Hypothalamus (tissue), 51 donors: ENCODE results near the gene USF3.

Experiments
- DNase-seq, 51 donors: peaks; one replicate each; lab custom pipeline; 2025; lab: John Stamatoyannopoulos, UW

Gene USF3

GRCh38 chr3:113697500-113698090 is 1.2 kb upstream of the USF3 start:
- DNase-seq: peak in 3 of 51 donors; percentile 8 to 61 (median 48)

DNA sequence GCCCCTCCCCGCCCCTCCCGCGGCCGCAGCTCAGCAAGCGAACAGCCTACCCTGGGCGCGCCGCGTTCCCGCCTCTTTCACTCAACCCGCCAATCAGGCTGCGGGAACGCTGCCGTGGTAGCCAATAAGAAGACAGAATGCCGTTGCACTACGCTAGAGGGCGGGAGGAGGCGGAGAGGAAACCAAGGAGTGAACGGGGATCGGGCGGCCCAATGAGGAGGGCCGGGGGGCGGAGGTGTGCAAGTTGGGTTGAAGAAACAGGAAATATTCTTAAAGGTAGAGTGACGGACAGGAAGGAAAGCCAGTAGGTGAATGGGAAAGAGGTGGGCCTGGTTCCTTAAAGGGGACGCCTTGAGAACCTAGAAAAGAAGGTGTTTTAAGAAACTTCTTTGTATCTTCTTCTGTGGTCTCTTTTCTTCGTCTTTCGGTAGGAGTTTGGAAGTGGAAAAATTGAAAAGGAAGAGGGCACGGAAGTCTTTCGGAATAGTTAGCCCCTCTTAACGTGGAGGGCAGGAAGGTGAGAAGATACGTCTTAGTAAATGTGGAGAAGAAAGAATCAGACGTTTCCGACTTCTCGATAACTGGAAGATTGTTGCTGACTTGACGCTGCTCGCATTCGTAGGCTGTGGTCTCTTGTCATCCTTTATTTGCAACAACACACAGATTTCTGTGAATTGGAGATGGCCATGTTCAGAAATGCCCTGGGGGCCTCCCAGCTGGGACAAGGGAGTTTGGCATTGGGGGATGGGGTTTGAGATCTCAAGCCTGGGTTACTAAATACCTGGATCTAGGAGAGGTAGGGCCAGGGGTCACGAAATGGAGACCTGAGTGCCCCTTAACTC is 437 bp upstream of the USF3 start:
- DNase-seq: peak; percentile 67 to 100 (median 98)

GRCh38 chr3:113695431-113695785 is 1.0 kb downstream of the USF3 start:
- no peak for DNase-seq

GRCh38 chr3:113690482-113690881 is 6.0 kb downstream of the USF3 start:
- no peak for DNase-seq

DNA sequence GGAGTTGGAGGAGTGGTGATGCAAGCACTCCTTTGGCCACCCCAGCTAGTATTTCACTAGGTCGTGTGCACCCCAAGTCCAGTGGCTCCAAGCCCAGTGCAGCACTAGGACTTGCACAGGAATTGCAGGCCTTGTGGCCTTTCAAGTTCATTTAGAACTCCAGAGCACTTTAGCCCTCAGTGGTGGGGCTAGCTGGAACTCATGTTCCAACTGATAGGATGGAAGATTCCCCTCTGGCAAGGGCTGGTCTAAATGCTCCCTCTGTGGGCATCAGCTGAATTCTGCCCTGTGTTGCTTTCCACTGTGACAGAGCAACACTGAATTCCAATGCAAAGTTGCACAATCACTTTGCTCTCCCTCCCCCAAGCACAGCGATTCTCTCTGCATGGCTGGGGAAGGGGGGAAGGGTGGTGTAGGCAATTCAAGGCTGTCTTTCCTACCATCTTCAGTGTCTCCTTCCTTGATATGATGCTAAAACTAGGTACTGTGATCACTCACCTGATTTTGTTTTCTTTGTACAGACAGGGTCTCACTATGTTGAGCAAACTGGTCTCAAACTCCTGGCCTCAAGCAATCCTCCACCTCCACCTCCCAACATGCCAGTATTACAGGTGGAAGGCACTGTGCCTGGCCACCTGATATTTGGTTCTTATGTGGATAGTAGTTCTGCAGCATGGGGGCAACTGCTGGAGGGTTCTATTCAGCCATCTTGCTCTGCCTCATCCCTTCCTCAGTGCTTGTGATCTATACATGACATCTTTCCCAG is 10.3 kb downstream of the USF3 start:
- DNase-seq: no peak

DNA sequence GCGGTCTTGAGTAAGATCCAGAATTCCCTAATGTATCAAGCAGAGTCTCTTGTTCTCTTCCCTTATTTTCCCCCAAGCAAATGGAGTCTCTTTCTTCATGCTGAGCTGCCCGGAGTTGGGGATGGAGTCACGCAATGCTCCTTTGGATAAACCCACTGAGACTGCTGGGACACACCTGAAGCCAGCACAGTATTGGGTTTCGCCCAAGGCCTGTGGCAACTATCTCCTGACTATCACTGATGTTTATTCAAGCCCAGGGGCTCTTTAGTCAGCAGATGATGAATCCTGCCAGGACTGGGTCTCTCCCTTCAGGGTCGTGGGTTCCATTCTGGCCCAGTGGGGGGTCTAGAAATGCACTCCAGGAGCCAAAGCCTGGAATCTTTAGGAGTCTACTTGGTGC is 11.3 kb downstream of the USF3 start:
- no peak for DNase-seq

- DNase-seq: no peak
Measured at GRCh38 chr3:113684271-113684819, 12.1 kb downstream of the USF3 start.

- DNase-seq: no peak
Measured at GRCh38 chr3:113678773-113679172, 17.7 kb downstream of the USF3 start.

- DNase-seq: no peak
Measured at GRCh38 chr3:113677737-113678136, 18.7 kb downstream of the USF3 start.

- DNase-seq: no peak
Measured at GRCh38 chr3:113676261-113676660, 20.2 kb downstream of the USF3 start.

DNA sequence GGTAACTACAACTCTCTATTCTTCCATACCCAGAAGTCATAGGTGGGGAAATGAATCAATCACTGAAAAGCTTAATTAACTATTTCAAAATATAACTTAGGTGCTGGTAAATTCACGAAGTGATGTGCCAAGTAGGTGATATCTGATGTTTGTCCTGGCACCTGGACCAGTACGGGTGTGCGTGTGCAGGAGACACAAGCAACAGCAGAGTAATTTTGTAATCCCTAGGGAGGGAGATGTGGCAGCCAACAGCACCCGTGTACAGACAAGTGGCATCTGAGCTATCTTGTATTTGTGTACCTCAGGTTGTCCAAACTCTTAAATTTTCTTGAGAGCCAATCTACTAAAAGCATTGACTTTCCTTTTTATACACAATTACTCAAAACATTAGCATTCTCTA is 22.8 kb downstream of the USF3 start:
- no peak for DNase-seq

DNA sequence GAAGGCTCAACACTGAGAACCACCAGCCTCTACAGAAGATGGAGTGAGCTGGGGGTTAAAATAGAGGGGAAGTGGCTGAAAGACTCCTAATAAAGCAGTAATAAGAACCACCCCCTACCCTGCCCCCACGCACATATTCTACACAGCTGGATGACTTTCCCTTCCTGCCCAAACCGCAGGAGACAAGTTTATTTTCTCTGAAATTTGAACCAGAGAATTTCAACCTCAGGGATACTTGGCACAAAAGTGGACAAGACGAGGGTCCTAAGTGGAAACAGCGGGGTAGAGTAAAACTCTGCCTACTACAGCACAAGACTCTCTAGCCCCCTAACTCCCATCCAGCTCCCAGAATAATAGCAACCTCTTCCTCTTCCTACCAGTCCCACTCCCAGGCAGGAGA is 28.4 kb downstream of the USF3 start:
- no peak for DNase-seq

DNA sequence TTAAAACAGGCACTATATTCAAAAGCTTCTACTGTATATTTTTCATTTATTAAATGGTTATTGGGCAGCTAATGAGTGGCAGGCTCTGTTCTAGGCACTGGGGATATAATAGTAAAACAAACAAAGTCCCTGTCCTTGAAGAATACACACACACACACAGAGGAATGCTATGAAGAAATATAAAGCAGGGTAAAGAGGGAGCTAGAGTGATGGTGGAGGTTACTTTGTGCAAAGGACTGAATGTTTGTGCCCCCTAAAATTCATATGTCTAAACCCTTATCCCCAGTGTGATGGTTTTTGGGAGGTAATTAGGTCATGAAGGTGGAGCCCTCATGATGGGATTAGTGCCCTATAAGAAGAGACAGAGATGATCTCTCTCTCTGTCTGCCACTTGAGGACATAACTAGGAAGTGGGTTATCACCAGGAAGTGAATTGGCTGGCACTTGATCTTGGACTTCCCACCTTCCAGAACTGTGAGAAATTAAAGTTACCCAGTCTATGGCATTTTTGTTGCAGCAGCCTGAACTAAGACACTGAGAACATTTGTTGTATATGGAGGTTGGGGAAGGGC is 31.8 kb downstream of the USF3 start:
- no peak for DNase-seq

DNA sequence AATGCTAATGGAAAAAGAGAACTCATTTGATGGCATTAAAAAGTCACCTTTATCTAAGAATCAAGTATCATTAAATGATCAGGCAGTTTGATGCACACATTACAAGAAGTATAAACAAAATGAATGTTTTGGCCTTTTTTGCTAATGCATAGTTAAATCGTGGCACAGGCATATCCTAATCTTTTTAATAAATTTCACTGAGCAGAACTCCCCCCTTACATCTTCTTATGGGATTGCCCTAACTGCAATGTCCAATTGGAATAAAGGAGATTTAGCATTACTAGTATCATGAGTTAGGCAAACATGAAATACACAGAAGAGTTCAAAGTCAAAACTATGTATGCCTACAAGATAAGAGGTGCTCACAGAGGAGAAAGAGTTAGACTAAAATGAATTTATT is 32.7 kb downstream of the USF3 start:
- no peak for DNase-seq

- no peak for DNase-seq
Measured at GRCh38 chr3:113663324-113663750, 33.1 kb downstream of the USF3 start.

GRCh38 chr3:113662824-113663223 is 33.6 kb downstream of the USF3 start:
- no peak for DNase-seq

DNA sequence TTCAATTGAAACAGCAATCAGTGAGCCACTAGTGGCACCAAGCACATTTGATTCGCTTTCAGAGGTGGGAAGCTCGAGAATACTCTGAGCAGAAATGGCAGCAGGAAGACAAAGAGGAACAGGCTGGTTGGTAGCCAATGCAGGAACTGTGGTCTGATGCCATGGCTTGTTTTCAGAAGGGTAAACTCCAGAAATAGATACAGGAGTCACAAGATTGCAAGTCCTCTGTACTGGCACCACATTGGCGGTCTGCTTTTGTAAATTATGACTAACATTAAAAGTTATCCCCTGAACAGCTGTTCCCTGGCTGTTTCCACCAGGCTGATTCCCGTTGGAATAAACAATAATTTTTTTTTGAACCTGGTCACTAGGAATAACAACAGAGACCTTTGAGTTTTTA is 35.5 kb downstream of the USF3 start:
- DNase-seq: peak in 1 of 51 donors; percentile 6

- DNase-seq: no peak
Measured at GRCh38 chr3:113660458-113660857, 36.0 kb downstream of the USF3 start.

DNA sequence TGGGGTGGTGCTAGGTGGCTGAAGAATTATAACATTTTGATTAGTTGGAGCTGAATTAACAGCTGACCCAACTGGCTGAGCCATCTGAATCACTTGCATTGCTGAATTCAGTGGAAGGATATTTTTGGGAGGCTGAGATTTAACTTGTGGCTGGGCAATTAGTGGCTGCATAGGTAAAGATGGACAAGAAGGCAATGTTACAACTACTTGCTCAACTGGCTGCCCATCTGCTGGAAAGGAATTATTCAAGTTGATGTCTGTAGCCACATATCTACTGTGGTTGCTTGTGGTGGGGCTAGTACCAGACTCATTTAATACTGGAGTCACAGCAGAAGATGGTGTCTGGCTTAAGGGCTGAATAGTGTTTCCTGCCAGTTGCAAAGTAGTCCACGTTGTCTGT is 36.4 kb downstream of the USF3 start:
- no peak for DNase-seq

GRCh38 chr3:113659101-113659541 is 37.3 kb downstream of the USF3 start:
- no peak for DNase-seq

DNA sequence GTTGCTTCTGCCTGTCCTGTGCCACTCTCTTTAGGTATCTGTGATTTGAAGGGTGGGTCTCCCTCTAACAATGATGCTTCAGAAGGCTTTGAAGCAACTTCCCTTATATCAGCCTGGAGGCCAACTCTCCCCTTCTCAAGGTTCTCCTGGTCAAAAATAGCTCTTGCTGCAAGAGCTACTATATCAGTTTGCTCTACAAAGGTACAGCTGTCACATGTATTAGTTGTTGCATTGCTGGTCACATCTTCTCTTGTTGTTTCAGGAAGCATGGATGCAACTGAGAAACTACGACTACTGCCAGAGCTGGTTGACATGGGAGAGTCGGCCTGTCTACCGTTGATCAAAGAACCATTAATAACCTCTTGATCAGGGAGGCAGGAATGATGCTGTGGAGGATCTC is 38.3 kb downstream of the USF3 start:
- DNase-seq: no peak
